Measurements from ENCODE around the gene THOC6. TPM values are rescaled to one million over a fixed set of nuclear protein-coding genes. Genes with fewer than 3 reads are reported as not detected.

THOC6 gene
- total and polyA plus RNA-seq, 2 experiments from 2014 or later = 71.4 to 90.6 TPM

DNA sequence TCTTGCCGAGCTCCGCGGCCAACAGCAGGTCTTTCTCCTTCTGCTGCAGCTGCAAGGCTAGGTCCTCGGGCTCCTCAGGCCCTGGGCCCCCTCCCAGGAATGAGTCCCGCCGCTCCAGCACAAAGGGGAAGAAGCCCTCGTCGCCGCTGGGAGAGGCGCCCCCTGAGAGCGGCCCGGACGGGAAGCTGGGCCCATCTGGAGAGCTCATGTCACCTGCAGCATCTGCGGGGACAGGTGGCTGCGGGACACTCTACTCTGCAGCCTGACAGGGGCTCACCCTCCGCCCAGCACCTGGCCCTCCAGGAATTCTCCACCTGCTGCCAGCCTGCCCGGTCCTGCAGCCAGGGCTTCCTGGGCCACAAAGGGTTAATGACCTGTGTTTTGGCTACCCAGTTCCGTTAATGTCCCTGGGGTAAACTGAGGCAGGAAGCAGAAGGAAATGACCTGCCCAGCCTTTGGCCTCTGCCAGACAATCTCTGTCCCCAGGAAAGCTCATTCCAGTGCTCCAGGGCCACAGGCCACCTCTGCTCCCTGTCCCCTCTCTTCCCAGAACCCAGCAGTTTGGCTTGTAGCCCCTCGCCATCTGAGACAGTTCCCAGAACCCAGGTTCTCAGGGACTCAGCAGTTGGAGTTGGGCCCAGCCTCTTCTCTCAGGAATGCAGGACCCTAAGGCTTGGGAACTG lies 11.6 kb downstream of the THOC6 start:
- H3K27ac Mint-ChIP-seq = no peak overlapping the region
- Histone ChIP-seq H3K27me3 (ENCODE audit: insufficient read depth) (peaks cover 2% of the 10 kb centered on the region; the same call in 1 of the 2 replicates), H3K36me3 (ENCODE audit: insufficient read depth) (no peaks in the 10 kb centered on the region)

More for the DNA sequence above, 11.6 kb downstream of the THOC6 start:
- H3K27ac ChIP-seq (ENCODE audit: low read depth) = no peak overlapping the region
- H2AFZ ChIP-seq = no peak overlapping the region
- H3K9me2 ChIP-seq (ENCODE audit: insufficient read depth) = no peaks in the 10 kb centered on the region
- ATAC-seq (no peak), DNase-seq (ENCODE audit: low spot score) (no peak)
- no peaks in the 10 kb centered on the region for H3K79me2 ChIP-seq (replicated peaks; ENCODE audit: insufficient read depth)
- Mint-ChIP-seq H3K4me1 (peaks cover 35% of the 10 kb centered on the region), H3K27me3 (ENCODE audit: insufficient read depth, low read depth, poor library complexity) (peaks cover 24% of the 10 kb centered on the region), H3K36me3 (ENCODE audit: low read depth) (peaks cover 22% of the 10 kb centered on the region), H3K9me3 (peaks cover 4% of the 10 kb centered on the region), H3K4me3 (peak overlapping the region; percentile 79)
- H3K4me2 ChIP-seq = peak overlapping the region; percentile 96
- peaks cover 29% of the 10 kb centered on the region; the same call in 1 of the 2 replicates for H3K4me1 ChIP-seq (ENCODE audit: insufficient read depth)
- TF ChIP-seq NANOG (IDR thresholded peaks at IDR 0.05; ENCODE audit: borderline replicate concordance) (no peak), EZH2phosphoT487 (IDR thresholded peaks at IDR 0.05; ENCODE audit: unreplicated experiment) (no peak), ZNF114 (CRISPR knock-in tag; IDR thresholded peaks at IDR 0.05) (no peak)
- TF ChIP-seq, protein P1, sequence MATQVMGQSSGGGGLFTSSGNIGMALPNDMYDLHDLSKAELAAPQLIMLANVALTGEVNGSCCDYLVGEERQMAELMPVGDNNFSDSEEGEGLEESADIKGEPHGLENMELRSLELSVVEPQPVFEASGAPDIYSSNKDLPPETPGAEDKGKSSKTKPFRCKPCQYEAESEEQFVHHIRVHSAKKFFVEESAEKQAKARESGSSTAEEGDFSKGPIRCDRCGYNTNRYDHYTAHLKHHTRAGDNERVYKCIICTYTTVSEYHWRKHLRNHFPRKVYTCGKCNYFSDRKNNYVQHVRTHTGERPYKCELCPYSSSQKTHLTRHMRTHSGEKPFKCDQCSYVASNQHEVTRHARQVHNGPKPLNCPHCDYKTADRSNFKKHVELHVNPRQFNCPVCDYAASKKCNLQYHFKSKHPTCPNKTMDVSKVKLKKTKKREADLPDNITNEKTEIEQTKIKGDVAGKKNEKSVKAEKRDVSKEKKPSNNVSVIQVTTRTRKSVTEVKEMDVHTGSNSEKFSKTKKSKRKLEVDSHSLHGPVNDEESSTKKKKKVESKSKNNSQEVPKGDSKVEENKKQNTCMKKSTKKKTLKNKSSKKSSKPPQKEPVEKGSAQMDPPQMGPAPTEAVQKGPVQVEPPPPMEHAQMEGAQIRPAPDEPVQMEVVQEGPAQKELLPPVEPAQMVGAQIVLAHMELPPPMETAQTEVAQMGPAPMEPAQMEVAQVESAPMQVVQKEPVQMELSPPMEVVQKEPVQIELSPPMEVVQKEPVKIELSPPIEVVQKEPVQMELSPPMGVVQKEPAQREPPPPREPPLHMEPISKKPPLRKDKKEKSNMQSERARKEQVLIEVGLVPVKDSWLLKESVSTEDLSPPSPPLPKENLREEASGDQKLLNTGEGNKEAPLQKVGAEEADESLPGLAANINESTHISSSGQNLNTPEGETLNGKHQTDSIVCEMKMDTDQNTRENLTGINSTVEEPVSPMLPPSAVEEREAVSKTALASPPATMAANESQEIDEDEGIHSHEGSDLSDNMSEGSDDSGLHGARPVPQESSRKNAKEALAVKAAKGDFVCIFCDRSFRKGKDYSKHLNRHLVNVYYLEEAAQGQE (IDR thresholded peaks at IDR 0.05; ENCODE audit: unreplicated experiment) = no peak
- TF ChIP-seq, protein P2, sequence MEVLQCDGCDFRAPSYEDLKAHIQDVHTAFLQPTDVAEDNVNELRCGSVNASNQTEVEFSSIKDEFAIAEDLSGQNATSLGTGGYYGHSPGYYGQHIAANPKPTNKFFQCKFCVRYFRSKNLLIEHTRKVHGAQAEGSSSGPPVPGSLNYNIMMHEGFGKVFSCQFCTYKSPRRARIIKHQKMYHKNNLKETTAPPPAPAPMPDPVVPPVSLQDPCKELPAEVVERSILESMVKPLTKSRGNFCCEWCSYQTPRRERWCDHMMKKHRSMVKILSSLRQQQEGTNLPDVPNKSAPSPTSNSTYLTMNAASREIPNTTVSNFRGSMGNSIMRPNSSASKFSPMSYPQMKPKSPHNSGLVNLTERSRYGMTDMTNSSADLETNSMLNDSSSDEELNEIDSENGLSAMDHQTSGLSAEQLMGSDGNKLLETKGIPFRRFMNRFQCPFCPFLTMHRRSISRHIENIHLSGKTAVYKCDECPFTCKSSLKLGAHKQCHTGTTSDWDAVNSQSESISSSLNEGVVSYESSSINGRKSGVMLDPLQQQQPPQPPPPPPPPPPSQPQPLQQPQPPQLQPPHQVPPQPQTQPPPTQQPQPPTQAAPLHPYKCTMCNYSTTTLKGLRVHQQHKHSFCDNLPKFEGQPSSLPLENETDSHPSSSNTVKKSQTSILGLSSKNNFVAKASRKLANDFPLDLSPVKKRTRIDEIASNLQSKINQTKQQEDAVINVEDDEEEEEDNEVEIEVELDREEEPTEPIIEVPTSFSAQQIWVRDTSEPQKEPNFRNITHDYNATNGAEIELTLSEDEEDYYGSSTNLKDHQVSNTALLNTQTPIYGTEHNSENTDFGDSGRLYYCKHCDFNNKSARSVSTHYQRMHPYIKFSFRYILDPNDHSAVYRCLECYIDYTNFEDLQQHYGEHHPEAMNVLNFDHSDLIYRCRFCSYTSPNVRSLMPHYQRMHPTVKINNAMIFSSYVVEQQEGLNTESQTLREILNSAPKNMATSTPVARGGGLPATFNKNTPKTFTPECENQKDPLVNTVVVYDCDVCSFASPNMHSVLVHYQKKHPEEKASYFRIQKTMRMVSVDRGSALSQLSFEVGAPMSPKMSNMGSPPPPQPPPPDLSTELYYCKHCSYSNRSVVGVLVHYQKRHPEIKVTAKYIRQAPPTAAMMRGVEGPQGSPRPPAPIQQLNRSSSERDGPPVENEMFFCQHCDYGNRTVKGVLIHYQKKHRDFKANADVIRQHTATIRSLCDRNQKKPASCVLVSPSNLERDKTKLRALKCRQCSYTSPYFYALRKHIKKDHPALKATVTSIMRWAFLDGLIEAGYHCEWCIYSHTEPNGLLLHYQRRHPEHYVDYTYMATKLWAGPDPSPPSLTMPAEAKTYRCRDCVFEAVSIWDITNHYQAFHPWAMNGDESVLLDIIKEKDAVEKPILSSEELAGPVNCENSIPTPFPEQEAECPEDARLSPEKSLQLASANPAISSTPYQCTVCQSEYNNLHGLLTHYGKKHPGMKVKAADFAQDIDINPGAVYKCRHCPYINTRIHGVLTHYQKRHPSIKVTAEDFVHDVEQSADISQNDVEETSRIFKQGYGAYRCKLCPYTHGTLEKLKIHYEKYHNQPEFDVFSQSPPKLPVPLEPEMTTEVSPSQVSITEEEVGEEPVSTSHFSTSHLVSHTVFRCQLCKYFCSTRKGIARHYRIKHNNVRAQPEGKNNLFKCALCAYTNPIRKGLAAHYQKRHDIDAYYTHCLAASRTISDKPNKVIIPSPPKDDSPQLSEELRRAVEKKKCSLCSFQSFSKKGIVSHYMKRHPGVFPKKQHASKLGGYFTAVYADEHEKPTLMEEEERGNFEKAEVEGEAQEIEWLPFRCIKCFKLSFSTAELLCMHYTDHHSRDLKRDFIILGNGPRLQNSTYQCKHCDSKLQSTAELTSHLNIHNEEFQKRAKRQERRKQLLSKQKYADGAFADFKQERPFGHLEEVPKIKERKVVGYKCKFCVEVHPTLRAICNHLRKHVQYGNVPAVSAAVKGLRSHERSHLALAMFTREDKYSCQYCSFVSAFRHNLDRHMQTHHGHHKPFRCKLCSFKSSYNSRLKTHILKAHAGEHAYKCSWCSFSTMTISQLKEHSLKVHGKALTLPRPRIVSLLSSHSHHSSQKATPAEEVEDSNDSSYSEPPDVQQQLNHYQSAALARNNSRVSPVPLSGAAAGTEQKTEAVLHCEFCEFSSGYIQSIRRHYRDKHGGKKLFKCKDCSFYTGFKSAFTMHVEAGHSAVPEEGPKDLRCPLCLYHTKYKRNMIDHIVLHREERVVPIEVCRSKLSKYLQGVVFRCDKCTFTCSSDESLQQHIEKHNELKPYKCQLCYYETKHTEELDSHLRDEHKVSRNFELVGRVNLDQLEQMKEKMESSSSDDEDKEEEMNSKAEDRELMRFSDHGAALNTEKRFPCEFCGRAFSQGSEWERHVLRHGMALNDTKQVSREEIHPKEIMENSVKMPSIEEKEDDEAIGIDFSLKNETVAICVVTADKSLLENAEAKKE (CRISPR knock-in tag; IDR thresholded peaks at IDR 0.05) = no peak
- H4K20me1 ChIP-seq (replicated peaks; ENCODE audit: insufficient read depth) = peaks cover 17% of the 10 kb centered on the region
- H3F3A ChIP-seq (replicated peaks; ENCODE audit: low read depth) = peaks cover 22% of the 10 kb centered on the region; the same call in 1 of the 2 replicates
- H3K4me3 ChIP-seq = peak overlapping the region; percentile 84

All from GM23338 (cell line).